ENCODE data around the gene TAP2.
"Not testable (repeated sequence)": the region's sequence is repeated elsewhere in the genome, so short reads cannot be mapped to it uniquely, and the experiment has no call there.

Gene TAP2

DNA sequence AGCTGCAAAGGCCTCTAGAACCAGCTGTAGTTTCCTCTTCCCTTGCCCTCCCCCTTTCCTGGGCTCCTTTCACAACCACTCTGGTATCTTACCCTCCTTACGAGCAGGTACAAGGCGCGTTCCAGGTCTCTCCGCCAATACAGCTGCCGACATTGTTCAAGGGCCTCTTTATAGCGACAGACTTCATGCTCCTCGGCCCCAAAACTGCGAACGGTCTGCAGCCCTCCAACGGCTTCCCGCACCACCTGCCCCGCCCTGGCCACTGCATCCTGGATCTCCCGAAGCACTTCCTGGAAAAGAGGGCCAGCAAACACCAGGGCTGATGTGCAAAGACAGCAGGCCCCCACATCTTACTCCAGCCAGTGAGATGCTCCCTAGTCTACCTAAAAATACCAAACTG lies 6.0 kb downstream of the TAP2 start:
- DNase-seq = no peak

GRCh38 chr6:32830936-32831335 lies 7.6 kb downstream of the TAP2 start:
- DNase-seq = no peak

DNA sequence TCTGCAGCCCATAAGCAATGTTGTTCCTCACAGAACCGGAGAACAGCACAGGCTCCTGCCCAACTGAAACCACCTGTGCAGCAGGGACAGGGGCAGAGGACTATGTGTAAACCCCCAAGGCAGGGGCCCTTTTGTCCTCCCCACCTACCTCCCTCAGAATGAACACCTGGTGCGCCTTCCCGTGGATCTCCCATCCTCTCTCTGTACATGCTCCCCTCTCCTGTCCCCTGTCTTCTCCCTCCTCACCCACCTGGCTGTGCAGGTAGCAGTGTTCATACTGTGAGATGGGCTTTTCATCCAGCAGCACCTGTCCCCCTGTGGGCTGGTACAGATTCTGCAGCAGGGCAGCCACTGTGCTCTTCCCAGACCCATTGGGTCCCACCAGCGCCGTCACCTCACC lies 8.5 kb downstream of the TAP2 start:
- DNase-seq = no peak

DNA sequence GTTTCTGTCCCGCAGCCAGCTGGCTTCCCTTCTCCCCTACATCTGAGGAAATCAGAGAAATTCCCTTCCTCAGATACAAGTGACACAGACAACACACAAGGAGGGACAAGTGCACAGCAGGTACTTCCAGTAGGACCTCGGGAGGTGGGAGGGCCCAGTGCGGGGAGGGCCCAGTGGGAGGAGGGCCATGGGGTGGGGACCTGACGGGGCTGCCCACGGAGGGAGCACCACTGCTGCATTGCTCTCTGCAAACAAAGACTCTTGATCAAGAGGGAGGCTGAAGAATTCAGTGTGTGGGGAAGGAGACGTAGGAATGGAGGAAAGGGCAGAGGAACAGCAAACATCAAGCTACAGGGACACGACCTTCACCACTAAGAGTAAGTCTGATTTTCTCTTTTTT lies 9.0 kb downstream of the TAP2 start:
- no peak for DNase-seq

- DNase-seq = no peak
These were observed 11.5 kb downstream of the TAP2 start for GRCh38 chr6:32827025-32827424.

GRCh38 chr6:32825966-32826365 lies 12.6 kb downstream of the TAP2 start:
- DNase-seq = no peak

DNA sequence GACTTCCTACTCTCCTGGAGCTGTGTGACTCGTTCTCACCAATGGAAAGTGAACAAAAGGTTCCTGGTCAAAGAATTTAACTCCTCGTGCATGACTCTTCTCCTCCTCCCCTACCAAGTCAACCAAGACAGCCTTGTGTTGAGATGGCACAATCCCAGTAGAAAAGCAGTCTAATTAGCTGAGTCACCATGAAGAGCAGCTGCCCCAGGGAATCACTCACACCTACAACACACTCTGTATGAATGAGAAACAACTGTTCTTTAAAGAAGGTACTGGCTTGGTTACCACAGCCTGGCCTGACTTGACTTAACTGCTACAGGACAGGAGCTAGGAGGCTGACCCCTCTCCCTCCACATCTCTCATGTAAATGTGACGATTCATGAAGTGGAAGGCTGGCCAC lies 18.8 kb downstream of the TAP2 start:
- no peak for DNase-seq

DNA sequence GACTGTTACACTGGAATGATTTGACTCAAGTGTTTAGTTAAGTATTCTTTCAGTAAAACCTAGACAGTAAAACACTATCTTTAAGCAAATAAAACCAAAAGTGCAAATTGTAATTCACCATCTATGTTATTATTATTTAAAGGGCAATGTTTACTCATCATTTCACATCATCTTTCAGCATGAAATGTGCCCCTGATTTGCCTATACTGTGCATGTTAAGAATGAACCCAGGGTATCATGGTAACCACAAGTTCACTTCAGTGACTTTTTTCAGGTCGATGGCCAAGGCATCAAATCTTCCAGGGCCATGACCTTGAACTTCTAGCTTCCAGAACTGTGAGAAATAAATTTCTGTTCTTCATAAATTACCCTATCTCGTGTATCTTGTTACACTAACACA lies 19.7 kb downstream of the TAP2 start:
- DNase-seq = no peak

GRCh38 chr6:32816746-32817204 lies 21.8 kb downstream of the TAP2 start, which contains the start of gene HLA-DOB:
HLA-DOB (minus strand) TSS chr6:32817002; CDS start chr6:32816951, 51 bp downstream.
- DNase-seq = no peak

DNA sequence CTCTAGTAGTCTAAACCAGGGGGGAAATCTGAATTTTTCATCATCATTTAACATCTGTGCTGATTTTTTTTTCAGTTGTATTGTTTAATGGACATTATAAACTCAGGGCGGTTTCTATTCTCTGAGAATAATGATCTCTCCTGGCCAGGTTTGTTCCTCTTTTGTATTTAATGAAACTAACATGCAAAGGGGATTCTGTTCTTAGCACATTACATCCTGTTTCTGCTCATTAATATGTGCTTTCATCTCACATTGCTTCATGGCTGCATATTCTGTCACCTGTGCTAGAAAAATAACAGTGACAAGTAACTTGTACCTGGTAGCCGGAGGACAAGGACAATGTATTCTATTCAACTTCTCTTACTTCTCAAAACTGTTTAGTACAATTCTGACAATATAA lies 22.5 kb downstream of the TAP2 start:
- no peak for DNase-seq

DNA sequence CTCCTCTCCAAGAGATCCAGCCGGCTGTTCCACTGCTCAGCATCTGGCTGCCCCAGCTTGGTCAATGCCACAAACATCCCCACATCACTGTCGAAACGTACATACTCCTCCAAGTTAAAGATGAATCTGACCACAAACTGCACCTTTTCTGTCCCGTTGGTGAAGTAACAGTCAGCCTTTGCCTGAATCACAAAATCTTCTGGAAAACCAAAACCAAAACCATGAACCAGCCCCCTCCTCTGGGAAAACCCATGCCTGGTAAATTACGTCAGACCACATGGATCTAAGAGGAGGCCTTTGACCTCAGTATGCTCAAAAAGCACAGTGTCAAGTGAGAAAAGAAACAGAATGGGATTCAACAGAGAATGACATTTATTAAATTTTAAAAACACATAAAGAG lies 23.4 kb downstream of the TAP2 start:
- DNase-seq = no peak

- no peak for DNase-seq
These were observed 24.4 kb downstream of the TAP2 start for GRCh38 chr6:32814145-32814544.

GRCh38 chr6:32809171-32809570 lies 29.4 kb downstream of the TAP2 start:
- no peak for DNase-seq

GRCh38 chr6:32807020-32807580 lies 31.4 kb downstream of the TAP2 start:
- DNase-seq = no peak

DNA sequence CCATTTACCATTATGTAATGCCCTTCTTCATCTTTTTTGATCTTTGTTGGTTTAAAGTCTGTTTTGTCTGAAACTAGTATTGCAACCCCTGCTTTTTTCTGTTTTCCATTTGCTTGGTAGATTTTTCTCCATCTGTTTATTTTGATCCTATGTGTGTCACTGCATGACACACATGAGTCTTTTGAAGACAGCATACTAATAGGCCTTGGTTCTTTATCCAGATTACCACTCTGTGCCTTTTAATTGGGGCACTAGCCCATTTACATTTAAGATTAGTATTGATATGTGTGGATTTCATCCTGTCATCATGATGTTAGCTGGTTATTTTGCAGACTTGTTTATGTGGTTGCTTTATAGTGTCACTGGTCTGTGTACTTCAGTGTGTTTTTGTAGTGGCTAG lies 33.1 kb downstream of the TAP2 start:
- not testable (repeated sequence) for DNase-seq

DNA sequence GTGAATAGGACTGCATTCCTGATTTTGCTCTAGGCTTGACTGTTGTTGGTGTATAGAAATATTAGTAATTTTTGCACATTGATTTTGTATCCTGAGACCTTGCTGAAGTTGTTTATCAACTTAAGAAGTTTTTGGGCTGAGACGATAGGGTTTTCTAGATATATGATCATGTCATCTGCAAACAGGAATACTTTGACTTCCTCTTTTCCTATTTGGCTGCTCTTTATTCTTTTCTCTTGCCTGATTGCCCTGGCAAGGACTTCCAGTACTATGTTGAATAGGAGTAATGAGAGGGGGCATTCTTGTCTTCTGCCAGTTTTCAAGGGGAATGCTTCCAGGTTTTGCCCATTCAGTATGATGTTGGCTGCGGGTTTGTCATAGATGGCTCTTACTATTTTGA lies 35.1 kb downstream of the TAP2 start:
- no peak for DNase-seq

DNA sequence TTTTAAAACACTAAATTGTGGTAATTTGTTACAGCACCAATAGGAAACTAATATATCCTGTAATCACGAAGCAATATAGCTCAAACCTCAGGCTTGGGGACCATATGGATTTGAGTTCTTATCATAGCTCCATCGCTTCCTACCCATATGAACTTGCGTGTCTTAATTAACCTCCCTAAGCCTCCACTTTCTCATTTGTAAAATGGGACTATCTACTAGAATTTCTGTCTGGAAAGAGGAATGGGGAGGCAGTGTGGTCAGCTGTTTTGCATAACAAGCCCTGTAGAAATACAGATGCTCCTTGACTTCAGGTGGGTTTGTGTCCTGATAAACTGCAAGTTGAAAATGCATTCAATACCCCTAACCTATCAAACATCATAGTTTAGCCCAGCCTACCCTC lies 38.8 kb downstream of the TAP2 start:
- DNase-seq = no peak

DNA sequence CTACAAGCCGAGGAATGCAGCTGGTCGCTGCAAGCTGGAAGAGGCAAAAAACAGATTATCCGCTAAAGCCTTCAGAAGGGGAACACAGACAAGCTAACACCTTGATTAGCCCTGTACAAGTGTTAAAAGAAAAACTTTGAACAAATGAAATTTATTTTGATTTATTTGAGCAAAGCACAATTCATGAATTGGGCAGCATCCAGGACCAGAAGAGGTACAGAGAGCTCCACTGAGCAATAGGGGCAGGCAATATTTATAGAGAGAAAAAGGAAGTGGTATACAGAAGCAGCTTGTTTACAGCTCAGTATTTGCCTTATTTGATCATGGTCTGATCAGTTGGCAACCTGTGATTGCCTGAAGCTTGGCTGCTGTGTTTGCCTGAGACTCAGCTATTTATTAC lies 39.4 kb downstream of the TAP2 start:
- DNase-seq = no peak

DNA sequence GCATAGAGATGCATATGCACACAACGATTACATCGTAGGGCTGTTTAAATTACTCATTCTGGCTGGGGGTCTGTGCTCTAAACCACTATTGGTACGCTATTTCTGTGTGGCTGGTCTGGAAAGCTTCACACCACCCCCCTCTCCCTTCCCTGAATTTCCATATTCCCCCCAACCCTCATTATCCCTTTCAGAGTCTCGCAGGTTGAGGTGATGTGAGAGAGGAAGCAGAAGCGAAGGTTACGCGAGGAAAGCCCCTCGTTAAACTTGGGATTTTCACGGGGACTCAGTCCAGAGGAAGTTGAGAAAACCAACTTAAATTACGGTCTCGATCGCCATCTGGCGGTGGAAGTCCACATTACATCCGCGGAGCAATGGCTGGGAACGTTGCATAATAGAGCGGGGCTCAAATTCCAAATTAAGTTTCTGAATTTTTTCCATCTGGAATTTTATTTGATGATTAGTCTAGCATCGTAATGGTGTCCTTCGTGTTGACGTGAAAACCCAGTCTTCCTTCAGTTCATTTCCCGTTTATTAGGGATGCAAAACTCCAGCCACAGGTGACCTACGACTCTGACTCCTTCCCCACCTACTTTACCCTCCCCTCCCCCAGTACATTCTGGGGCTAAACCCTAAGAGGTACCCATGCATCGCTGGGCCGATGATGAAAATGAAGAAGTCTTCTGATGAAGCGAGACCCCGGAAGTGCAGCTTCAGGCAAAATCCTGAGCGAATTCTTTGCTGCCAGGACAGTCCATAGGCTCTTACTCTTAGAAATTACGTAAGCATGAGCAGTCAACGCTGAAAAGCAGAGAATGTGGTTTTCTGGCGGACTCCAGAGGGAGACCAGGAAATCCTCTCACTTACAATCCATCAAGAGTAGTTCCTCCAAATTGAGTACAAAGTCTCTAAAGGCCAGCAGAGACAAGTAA lies 41.4 kb downstream of the TAP2 start:
- DNase-seq = peak; percentile 38 to 49

- DNase-seq = peak in 1 of 2 donors; percentile 77
These were observed 44.0 kb downstream of the TAP2 start for GRCh38 chr6:32794510-32794909.

GRCh38 chr6:32792901-32793435 lies 45.6 kb downstream of the TAP2 start:
- DNase-seq = no peak

DNA sequence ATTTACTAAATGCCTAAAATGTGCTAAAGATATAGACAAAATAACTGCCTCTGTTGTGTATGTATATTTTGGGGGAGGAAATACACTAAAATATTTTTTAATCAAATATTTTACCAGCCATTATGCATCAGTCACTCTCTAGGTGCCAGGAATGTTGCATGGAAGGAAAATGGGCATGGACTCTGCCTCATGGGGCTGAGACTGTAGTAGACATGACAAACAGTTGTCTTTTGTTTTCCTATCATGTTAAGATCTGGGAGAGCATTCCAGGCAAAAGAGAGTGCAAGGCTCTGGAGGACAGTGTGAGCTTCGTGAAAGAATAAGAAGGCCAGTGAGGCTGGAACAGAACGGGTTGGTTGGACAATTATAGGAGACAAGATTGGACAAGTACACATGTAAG lies 48.2 kb downstream of the TAP2 start:
- no peak for DNase-seq
